GM18502 (cell line): Measurements from ENCODE around the gene TP53AIP1.
"Not testable (repeated sequence)": the region's sequence is repeated elsewhere in the genome, so short reads cannot be mapped to it uniquely, and the experiment has no call there.

Source experiments
- ATAC-seq: cut with Tn5 transposase; IDR thresholded peaks from one replicate; pipeline ENCODE4 v1.9.1; 2021; ENCODE audit warnings: mild to moderate bottlenecking; ENCODE audit not compliant: unreplicated experiment, poor library complexity

TP53AIP1 gene

GRCh38 chr11:128926437-128927107 is 16.1 kb downstream of the TP53AIP1 start:
- ATAC-seq = no peak

GRCh38 chr11:128926000-128926399 is 16.7 kb downstream of the TP53AIP1 start:
- ATAC-seq = no peak

GRCh38 chr11:128925250-128925600 is 17.4 kb downstream of the TP53AIP1 start:
- no peak for ATAC-seq

- no peak for ATAC-seq
These were observed 18.0 kb downstream of the TP53AIP1 start for GRCh38 chr11:128924510-128925249.

- ATAC-seq = no peak
These were observed 18.6 kb downstream of the TP53AIP1 start for GRCh38 chr11:128924104-128924503.

- ATAC-seq = no peak
These were observed 20.9 kb downstream of the TP53AIP1 start for GRCh38 chr11:128921793-128922192.

GRCh38 chr11:128920666-128921065 is 22.0 kb downstream of the TP53AIP1 start:
- no peak for ATAC-seq

- not testable (repeated sequence) for ATAC-seq
These were observed 23.0 kb downstream of the TP53AIP1 start for GRCh38 chr11:128919635-128920034.

- no peak for ATAC-seq
These were observed 23.5 kb downstream of the TP53AIP1 start for GRCh38 chr11:128919216-128919615.

GRCh38 chr11:128917144-128917724 is 25.4 kb downstream of the TP53AIP1 start:
- ATAC-seq = no peak

GRCh38 chr11:128916681-128917080 is 26.0 kb downstream of the TP53AIP1 start:
- no peak for ATAC-seq

- ATAC-seq = no peak
These were observed 26.6 kb downstream of the TP53AIP1 start for GRCh38 chr11:128916037-128916572.

- ATAC-seq = no peak
These were observed 27.5 kb downstream of the TP53AIP1 start for GRCh38 chr11:128915149-128915521.

- ATAC-seq = no peak
These were observed 28.2 kb downstream of the TP53AIP1 start for GRCh38 chr11:128914216-128915148.

GRCh38 chr11:128913806-128914205 is 28.9 kb downstream of the TP53AIP1 start:
- no peak for ATAC-seq

GRCh38 chr11:128911701-128912100 is 31.0 kb downstream of the TP53AIP1 start:
- ATAC-seq = no peak

- no peak for ATAC-seq
These were observed 31.4 kb downstream of the TP53AIP1 start for GRCh38 chr11:128911239-128911638.

- ATAC-seq = no peak
These were observed 32.1 kb downstream of the TP53AIP1 start for GRCh38 chr11:128910576-128910975.

- no peak for ATAC-seq
These were observed 33.1 kb downstream of the TP53AIP1 start for GRCh38 chr11:128909438-128910125.
